A549 (cell line): ENCODE measurements around the gene FARSB.

Source experiments
- BHLHE40 ChIP-seq: IDR thresholded peaks from 2 replicates; pipeline ENCODE4 v1.6.1; 2012; ENCODE audit warnings: low read depth, low read length, inconsistent platforms
- CTCF ChIP-seq: fragments of >200 bp; sonication (Bioruptor Twin); formaldehyde crosslinking; IDR thresholded peaks from 3 replicates; pipeline ENCODE4 v1.5.1; 2016
- EP300 ChIP-seq, 2 experiments: fragments of >200 bp; sonication (Bioruptor Twin); formaldehyde crosslinking; IDR thresholded peaks; 2 replicates in 1 of 2; 3 replicates in 1 of 2; pipeline ENCODE4 v1.6.1; 2016 to 2017
- HDAC2 ChIP-seq: fragments of 200-600 bp; sonication (generic); IDR thresholded peaks from 2 replicates; pipeline ENCODE4 v1.6.1; 2016
- MYC ChIP-seq: IDR thresholded peaks from 2 replicates; pipeline ENCODE4 v1.6.1; 2012; ENCODE audit warnings: mild to moderate bottlenecking, inconsistent platforms, low read length, improper control_type of control experiment, borderline replicate concordance
- NR3C1 ChIP-seq: fragments of >200 bp; sonication (Bioruptor Twin); formaldehyde crosslinking; IDR thresholded peaks from 3 replicates; pipeline ENCODE4 v1.6.1; 2017
- PBX3 ChIP-seq: IDR thresholded peaks from 2 replicates; pipeline ENCODE4 v1.6.1; 2012
- POLR2A ChIP-seq: IDR thresholded peaks from 2 replicates; pipeline ENCODE4 v1.6.1; 2012; ENCODE audit warnings: mild to moderate bottlenecking, low read length
- POLR2AphosphoS2 ChIP-seq: conservative IDR thresholded peaks from 2 replicates; pipeline ENCODE4 v1.6.1; 2012; ENCODE audit warnings: low read length, improper control_type of control experiment, inconsistent platforms
- RAD21 ChIP-seq, 2 experiments: fragments of >200 bp in 1 of 2; sonication (Bioruptor Twin) in 1 of 2; formaldehyde crosslinking in 1 of 2; IDR thresholded peaks in 1 of 2; conservative IDR thresholded peaks in 1 of 2; 2 replicates in 1 of 2; 3 replicates in 1 of 2; pipeline ENCODE4 v1.6.1; 2012 to 2018; ENCODE audit warnings: inconsistent platforms in 1 of 2
- RCOR1 ChIP-seq: fragments of 150-350 bp; IDR thresholded peaks from 2 replicates; pipeline ENCODE4 v1.6.1; 2014; ENCODE audit warnings: antibody characterized with exemption, low read length, low read depth
- REST ChIP-seq: fragments of 200-600 bp; sonication (generic); IDR thresholded peaks from 2 replicates; pipeline ENCODE4 v1.6.1; 2016; ENCODE audit warnings: antibody characterized with exemption, mild to moderate bottlenecking, moderate library complexity
- SMC3 ChIP-seq: fragments of >200 bp; sonication (Bioruptor Twin); formaldehyde crosslinking; IDR thresholded peaks from 3 replicates; pipeline ENCODE4 v1.6.1; 2018; ENCODE audit warnings: inconsistent platforms

- TF ChIP-seq MYC: no peak
- no peak for TF ChIP-seq POLR2A
- TF ChIP-seq POLR2AphosphoS2: no peak
- TF ChIP-seq RAD21 (conservative IDR thresholded peaks at IDR 0.05 in 1 of 2, IDR thresholded peaks at IDR 0.05 in 1 of 2): no peak
- no peak for TF ChIP-seq CTCF
- TF ChIP-seq RCOR1: no peak
- TF ChIP-seq SMC3: no peak
- TF ChIP-seq REST: no peak
- no peak for TF ChIP-seq EP300 (IDR thresholded peaks at IDR 0.05)
- TF ChIP-seq BHLHE40: no peak
- TF ChIP-seq NR3C1: no peak
- no peak for TF ChIP-seq PBX3
- TF ChIP-seq HDAC2: no peak
Observed at GRCh38 chr2:222637067-222637466, 18.8 kb downstream of the FARSB start.
